ENCODE results near the gene ACTRT2. TPM values are rescaled to one million over a fixed set of nuclear protein-coding genes. Genes with fewer than 3 reads are reported as not detected.

The ACTRT2 gene
- polyA plus RNA-seq, 1 of the 3 experiments (the other 2 are of a cell fraction) = not detected

GRCh38 chr1:2976180-2976562, 45.1 kb upstream of the ACTRT2 start (continued):
- no peak for TF ChIP-seq IRF3 (IDR thresholded peaks at IDR 0.05; ENCODE audit: low read depth, low read length)

GRCh38 chr1:2977886-2978611, 43.2 kb upstream of the ACTRT2 start:
- no peaks in the 10 kb centered on the region for H4K20me1 ChIP-seq (ENCODE audit: insufficient read depth)
- H3K4me2 ChIP-seq = no peak overlapping the region
- ChIA-PET POLR2A (no interaction called here), CTCF (no interaction called here)
- H3K9me2 ChIP-seq = no peaks in the 10 kb centered on the region
- no peaks in the 10 kb centered on the region for H3K79me2 ChIP-seq (ENCODE audit: insufficient read depth)
- H3K4me1 ChIP-seq (ENCODE audit: control insufficient read depth in 1 of 2, insufficient read depth in 2 of 2, low read depth in 1 of 2, low read length in 1 of 2) = no peaks in the 10 kb centered on the region
- H3K27ac ChIP-seq (ENCODE audit: low read depth in 2 of 2, low read length in 1 of 2) = no peak overlapping the region
- no peaks in the 10 kb centered on the region for H3K36me3 ChIP-seq (replicated peaks in 1 of 2; ENCODE audit: control insufficient read depth in 1 of 2, insufficient read depth in 2 of 2, low read length in 1 of 2)
- H3K27me3 ChIP-seq (ENCODE audit: insufficient read depth) = no peaks in the 10 kb centered on the region
- no peak overlapping the region for H2AFZ ChIP-seq (ENCODE audit: low read depth)
- no peaks in the 10 kb centered on the region for H3F3A ChIP-seq (replicated peaks; ENCODE audit: insufficient read depth)
- H3K4me3 ChIP-seq (ENCODE audit: low read depth in 2 of 2, low read length in 1 of 2) = no peak overlapping the region
- DNase-seq = no peak
- no peak overlapping the region for H3K9ac ChIP-seq
- WGBS (ENCODE audit: low lambda C conversion rate) = 16% methylated on average over 6 of the region's 7 CpGs
- H3K9me3 ChIP-seq = no peaks in the 10 kb centered on the region
- TF ChIP-seq RFX5 (IDR thresholded peaks at IDR 0.05; ENCODE audit: low read length) = no peak
- TF ChIP-seq GATA2 (CRISPR knock-in tag; IDR thresholded peaks at IDR 0.05) = no peak
- TF ChIP-seq ZBTB33 (IDR thresholded peaks at IDR 0.05; ENCODE audit: borderline replicate concordance, low read depth) = no peak
- no peak for TF ChIP-seq USF1 (IDR thresholded peaks at IDR 0.05; ENCODE audit: borderline replicate concordance, low read depth)
- TF ChIP-seq ELF1 (IDR thresholded peaks at IDR 0.05) = no peak
- no peak for TF ChIP-seq CHD2 (IDR thresholded peaks at IDR 0.05; ENCODE audit: low read length, partially characterized antibody)
- TF ChIP-seq GABPA (IDR thresholded peaks at IDR 0.05; ENCODE audit: low read depth) = no peak
- no peak for TF ChIP-seq RXRA (IDR thresholded peaks at IDR 0.05; ENCODE audit: borderline replicate concordance, low read depth)
- TF ChIP-seq EP300 (IDR thresholded peaks at IDR 0.05; ENCODE audit: borderline replicate concordance in 1 of 2, low read depth in 1 of 2, low read length in 1 of 2) = no peak
- TF ChIP-seq TAF1 (IDR thresholded peaks at IDR 0.05; ENCODE audit: borderline replicate concordance, low read depth, low read length) = no peak
- no peak for TF ChIP-seq EZH2phosphoT487 (IDR thresholded peaks at IDR 0.05; ENCODE audit: borderline replicate concordance, low read depth)
- no peak for TF ChIP-seq MXI1 (IDR thresholded peaks at IDR 0.05; ENCODE audit: low read depth, low read length)
- TF ChIP-seq MAX (IDR thresholded peaks at IDR 0.05; ENCODE audit: low read depth) = no peak
- no peak for TF ChIP-seq TCF12 (IDR thresholded peaks at IDR 0.05)

Measured in SK-N-SH (cell line).